Left cardiac atrium (tissue), 4 donors: ENCODE results near the gene WDR36. TPM values are rescaled to one million over a fixed set of nuclear protein-coding genes. Genes with fewer than 3 reads are reported as not detected.

Experiments
- ATAC-seq, 2 donors: fragments of 200-7000 bp; cut with Tn5 transposase; one replicate each; pipeline ENCODE4 v1.9.1; 2020; ENCODE audit warnings: mild to moderate bottlenecking in 2 of 2, moderate library complexity in 2 of 2
- DNase-seq: peaks from one replicate; pipeline ENCODE4 v3.0.0-alpha.2; 2020
- intact Hi-C, 2 donors: fragments of 100-400 bp; cut with DNase I; formaldehyde crosslinking; loops; one replicate each; pipeline versions ENCODE4 v1.14.1 to v1.15.1; 2022 to 2023
- total RNA-seq, 2 donors: library from RNA; stranded (reverse); fragmentation: NEBNext Ultra II Directional; extraction: Animal tissue kit (Norgen Biotek cat#: 25700); gene quantifications; one replicate each; pipeline ENCODE4 v1.2.1, GENCODE V29; 2021
- donor health status: DM: no; HTN: yes; CAD: no.
- donor health status: DM: no; HTN: yes; CAD: no; lungs with severe emphysema.
- donor health status: DM: yes; HTN: yes; CAD: no.
- donor health status: Dilated cardiomyopathy.

WDR36 gene
- total RNA-seq, 2 donors from 2014 or later: 17.6 to 18.0 TPM

DNA sequence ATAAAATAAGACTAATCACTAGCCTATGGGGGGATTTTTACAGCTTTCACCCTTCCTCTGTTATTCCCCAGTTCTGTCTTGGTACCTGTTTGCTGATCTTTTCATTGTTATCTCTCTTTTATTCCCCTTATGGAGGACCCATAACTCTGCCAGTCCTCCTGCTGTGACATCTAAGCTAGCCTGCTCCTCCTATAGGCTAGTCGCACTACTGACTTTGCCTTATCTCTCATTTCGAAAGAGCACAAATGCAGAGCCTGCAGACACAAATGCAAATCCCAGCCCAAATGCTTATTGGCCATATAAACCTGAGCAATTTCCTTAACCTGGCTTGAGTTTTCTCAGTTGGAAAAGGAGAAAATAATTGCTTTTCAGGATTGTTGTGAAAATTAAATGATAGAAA lies 72.9 kb downstream of the WDR36 start:
- intact Hi-C loops: no loop called here
- no peak for ATAC-seq
- DNase-seq: no peak

- intact Hi-C loops: no loop called here
- no peak for DNase-seq
- ATAC-seq: no peak
Observed at GRCh38 chr5:111167551-111167950, 75.4 kb downstream of the WDR36 start.

DNA sequence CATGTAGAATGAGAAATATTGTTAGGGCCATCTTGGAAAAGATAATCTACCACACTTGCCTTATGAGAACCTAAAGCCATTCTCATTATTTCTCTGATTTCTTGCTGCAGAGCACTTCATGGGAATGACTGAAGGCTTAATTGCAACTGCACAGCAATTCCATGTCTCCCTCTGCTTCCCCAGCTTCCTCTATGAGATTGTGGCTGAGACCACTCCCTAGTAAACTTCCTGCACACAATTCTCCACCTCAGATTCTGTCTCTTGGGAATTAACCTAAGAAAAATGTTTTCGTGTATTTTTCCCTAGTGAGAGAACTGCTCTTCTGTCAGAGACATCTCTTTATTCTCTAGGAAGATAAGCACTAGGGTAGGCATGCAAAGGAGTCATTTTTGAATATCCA lies 76.5 kb downstream of the WDR36 start:
- intact Hi-C loops: no loop called here
- ATAC-seq (no peak), DNase-seq (no peak)

- ATAC-seq (no peak), DNase-seq (no peak)
- intact Hi-C loops: no loop called here
Observed at GRCh38 chr5:111169269-111169668, 77.1 kb downstream of the WDR36 start.

DNA sequence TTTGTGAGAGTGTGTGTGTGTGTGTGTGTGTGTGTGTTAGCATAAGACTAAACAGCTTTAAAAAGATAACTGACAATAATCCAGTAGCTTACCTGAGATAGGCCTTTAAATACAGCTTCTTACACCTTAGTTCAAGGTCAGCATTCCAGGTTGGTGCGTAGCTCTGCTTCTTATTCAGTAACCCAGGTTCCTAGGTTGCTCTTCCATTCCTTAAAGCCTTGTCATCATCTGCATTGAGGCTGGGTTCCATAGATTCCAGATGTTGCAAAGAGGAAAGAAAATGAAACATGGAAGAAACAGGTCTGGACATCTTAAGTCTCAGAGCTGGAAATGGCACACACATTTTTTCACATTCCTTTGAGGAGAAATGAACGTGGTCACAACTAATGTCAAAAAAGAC lies 78.1 kb downstream of the WDR36 start:
- ATAC-seq: no peak
- intact Hi-C loops: no loop called here

GRCh38 chr5:111172504-111172903 lies 80.4 kb downstream of the WDR36 start:
- DNase-seq (no peak), ATAC-seq (no peak)
- intact Hi-C loops: no loop called here

More for the DNA sequence above, 78.1 kb downstream of the WDR36 start:
- DNase-seq: no peak

GRCh38 chr5:111173476-111173875 lies 81.3 kb downstream of the WDR36 start:
- intact Hi-C loops: no loop called here
- DNase-seq (no peak), ATAC-seq (no peak)

Other genes with a start within 250 kb of the WDR36 start
- gene TSLP, start 20.6 kb upstream of the WDR36 start, total RNA-seq: 1 to 10 TPM; 1.5 to 2.8 TPM
- gene CAMK4, start 132.0 kb downstream of the WDR36 start, total RNA-seq: under 1 TPM; 0.53 to 0.63 TPM